Uterus (tissue), 4 donors: ENCODE results near the gene LACTB. TPM values are rescaled to one million over a fixed set of nuclear protein-coding genes. Genes with fewer than 3 reads are reported as not detected.

Experiments used
- DNase-seq, 2 donors: peaks; one replicate each; pipeline ENCODE4 v3.0.0-alpha.2; 2019 to 2020
- H3K27ac ChIP-seq, 2 donors: fragments of 200-600 bp; sonication (generic); 1 replicate in 1 of 2; 2 replicates in 1 of 2; pipeline ENCODE4 v1.5.1; 2016 to 2018
- H3K27me3 ChIP-seq, 2 donors: fragments of 200-600 bp; sonication (generic); one replicate each; pipeline ENCODE4 v1.5.1; 2018 to 2019; ENCODE audit warnings: control low read depth in 1 of 2
- H3K36me3 ChIP-seq, 2 donors: fragments of 200-600 bp; sonication (generic); one replicate each; pipeline ENCODE4 v1.5.1; 2019; ENCODE audit warnings: control low read depth in 1 of 2
- H3K4me1 ChIP-seq, 2 donors: fragments of 200-600 bp; sonication (generic); one replicate each; pipeline ENCODE4 v1.5.1; 2018 to 2019; ENCODE audit warnings: control low read depth in 1 of 2
- H3K4me3 ChIP-seq, 2 donors: fragments of 200-600 bp; sonication (generic); 1 replicate in 1 of 2; 2 replicates in 1 of 2; pipeline ENCODE4 v1.5.1; 2018 to 2019; ENCODE audit warnings: mild to moderate bottlenecking in 1 of 2
- H3K9me3 ChIP-seq, 2 donors: fragments of 200-600 bp; sonication (generic); one replicate each; pipeline ENCODE4 v1.5.1; 2019; ENCODE audit warnings: control low read depth in 1 of 2
- CTCF ChIP-seq, 4 experiments: fragments of 200-600 bp in 2 of 4; fragments of 450-650 bp in 2 of 4; sonication (generic) in 2 of 4; IDR thresholded peaks; one replicate each; pipeline ENCODE4 v1.5.1; 2016 to 2019; ENCODE audit warnings: antibody characterized with exemption in 4 of 4, mild to moderate bottlenecking in 2 of 4, moderate library complexity in 1 of 4
- POLR2A ChIP-seq, 2 donors: fragments of 450-650 bp; IDR thresholded peaks; one replicate each; pipeline ENCODE4 v1.6.1; 2016; ENCODE audit warnings: antibody characterized with exemption in 2 of 2, mild to moderate bottlenecking in 1 of 2, moderate library complexity in 1 of 2
- intact Hi-C: fragments of 100-400 bp; cut with DNase I; formaldehyde crosslinking; loops from one replicate; pipeline ENCODE4 v1.15.1; 2023; ENCODE audit warnings: low total_unique reads
- total RNA-seq, 4 donors: library from RNA; depleted of rRNA in 3 of 4; stranded (reverse); fragments of >200 nt in 3 of 4; gene quantifications; one replicate each; pipeline versions ENCODE4 v1.1.0 to v1.2.4, GENCODE V29; 2014 to 2023
- donor health status: DM: yes; HTN: yes; CAD: no.

The LACTB gene
- total RNA-seq, 4 donors from 2014 or later: 7.9 to 13.6 (median 9.6) TPM

GRCh38 chr15:63151665-63152064 is 30.0 kb downstream of the LACTB start:
- H3K27me3 ChIP-seq: no peaks in the 10 kb centered on the region
- DNase-seq: no peak
- H3K4me3 ChIP-seq: no peak overlapping the region
- no peaks in the 10 kb centered on the region for H3K9me3 ChIP-seq
- H3K36me3 ChIP-seq: no peaks in the 10 kb centered on the region
- H3K27ac ChIP-seq: no peak overlapping the region
- no peaks in the 10 kb centered on the region for H3K4me1 ChIP-seq
- intact Hi-C loops: no loop called here
- TF ChIP-seq POLR2A (IDR thresholded peaks at IDR 0.05) (no peak), CTCF (IDR thresholded peaks at IDR 0.05) (no peak)

GRCh38 chr15:63155486-63155885 is 33.8 kb downstream of the LACTB start:
- peak overlapping the region in 1 of 2 donors; percentile 99 for H3K27ac ChIP-seq
- no peak overlapping the region for H3K4me3 ChIP-seq
- intact Hi-C loops: no loop called here
- TF ChIP-seq POLR2A (IDR thresholded peaks at IDR 0.05): no peak
- no peak for TF ChIP-seq CTCF (IDR thresholded peaks at IDR 0.05)
- DNase-seq: no peak
- no peaks in the 10 kb centered on the region for H3K9me3 ChIP-seq
- no peaks in the 10 kb centered on the region for H3K4me1 ChIP-seq
- no peaks in the 10 kb centered on the region for H3K36me3 ChIP-seq
- H3K27me3 ChIP-seq: no peaks in the 10 kb centered on the region

- intact Hi-C loops: no loop called here
- peak overlapping the region; percentile 88 for H3K4me3 ChIP-seq
- H3K36me3 ChIP-seq: no peaks in the 10 kb centered on the region
- H3K27ac ChIP-seq: peak overlapping the region; percentile 94 to 99
- TF ChIP-seq CTCF (IDR thresholded peaks at IDR 0.05): no peak
- no peak for TF ChIP-seq POLR2A (IDR thresholded peaks at IDR 0.05)
- H3K9me3 ChIP-seq: no peaks in the 10 kb centered on the region
- DNase-seq: no peak
- no peaks in the 10 kb centered on the region for H3K27me3 ChIP-seq
- no peaks in the 10 kb centered on the region for H3K4me1 ChIP-seq
These were observed 34.5 kb downstream of the LACTB start for GRCh38 chr15:63156086-63156710.

GRCh38 chr15:63156755-63157117 is 35.1 kb downstream of the LACTB start:
- TF ChIP-seq POLR2A (IDR thresholded peaks at IDR 0.05): no peak
- TF ChIP-seq CTCF (IDR thresholded peaks at IDR 0.05): no peak
- Histone ChIP-seq H3K27ac (peak overlapping the region; percentile 94 to 99), H3K4me1 (no peaks in the 10 kb centered on the region), H3K9me3 (no peaks in the 10 kb centered on the region), H3K27me3 (no peaks in the 10 kb centered on the region), H3K4me3 (peak overlapping the region; percentile 88), H3K36me3 (no peaks in the 10 kb centered on the region)
- intact Hi-C loops: no loop called here
- peak; percentile 22 to 37 for DNase-seq

- H3K4me1 ChIP-seq: no peaks in the 10 kb centered on the region
- peak within 1 kb of the TSS; percentile 94 to 99 for H3K27ac ChIP-seq
- TF ChIP-seq POLR2A (IDR thresholded peaks at IDR 0.05): peak; percentile 73 to 79
- TF ChIP-seq CTCF (IDR thresholded peaks at IDR 0.05): peak in 1 of 4 experiments; percentile 5
- DNase-seq: peak; percentile 88 to 91
- no peaks in the 10 kb centered on the region for H3K36me3 ChIP-seq
- peak within 1 kb of the TSS; percentile 88 for H3K4me3 ChIP-seq
- intact Hi-C loops: no loop called here
- no peaks in the 10 kb centered on the region for H3K9me3 ChIP-seq
- no peaks in the 10 kb centered on the region for H3K27me3 ChIP-seq
These were observed 35.6 kb downstream of the LACTB start, which contains the start of gene RPS27L for GRCh38 chr15:63157118-63157843. Gene RPS27L (minus strand): TSS chr15:63157477. CDS start chr15:63157405, 72 bp downstream.
